ENCODE measurements around the gene KCNJ15. TPM values are rescaled to one million over a fixed set of nuclear protein-coding genes. Genes with fewer than 3 reads are reported as not detected.

KCNJ15 gene
- total RNA-seq, 1 donor from 2014 or later: 27.5 TPM

GRCh38 chr21:38254970-38255369 is 1.8 kb upstream of the KCNJ15 start:
- Histone ChIP-seq H3K27me3 (ENCODE audit: control insufficient read depth, insufficient read depth, low read length) (no peaks in the 10 kb centered on the region), H3K36me3 (ENCODE audit: control insufficient read depth, insufficient read depth, low read length) (peaks cover 3% of the 10 kb centered on the region), H3K4me3 (ENCODE audit: low read depth, low read length) (no peak overlapping the region)
- no peak for TF ChIP-seq CTCF (IDR thresholded peaks at IDR 0.05; ENCODE audit: insufficient read depth, low read length, poor library complexity, severe bottlenecking)
- DNase-seq (ENCODE audit: low read depth): no peak

- Histone ChIP-seq H3K4me3 (ENCODE audit: low read depth, low read length) (no peak overlapping the region), H3K36me3 (ENCODE audit: control insufficient read depth, insufficient read depth, low read length) (peaks cover 3% of the 10 kb centered on the region), H3K27me3 (ENCODE audit: control insufficient read depth, insufficient read depth, low read length) (no peaks in the 10 kb centered on the region)
- no peak for DNase-seq (ENCODE audit: low read depth)
- TF ChIP-seq CTCF (IDR thresholded peaks at IDR 0.05; ENCODE audit: insufficient read depth, low read length, poor library complexity, severe bottlenecking): no peak
Observed at GRCh38 chr21:38255571-38256117, 1.1 kb upstream of the KCNJ15 start.

GRCh38 chr21:38257667-38258066 is 876 bp downstream of the KCNJ15 start:
- no peak for TF ChIP-seq CTCF (IDR thresholded peaks at IDR 0.05; ENCODE audit: insufficient read depth, low read length, poor library complexity, severe bottlenecking)
- Histone ChIP-seq H3K36me3 (ENCODE audit: control insufficient read depth, insufficient read depth, low read length) (peaks cover 3% of the 10 kb centered on the region), H3K4me3 (ENCODE audit: low read depth, low read length) (peak overlapping the region; percentile 62), H3K27me3 (ENCODE audit: control insufficient read depth, insufficient read depth, low read length) (no peaks in the 10 kb centered on the region)
- no peak for DNase-seq (ENCODE audit: low read depth)

- peak overlapping the region; percentile 62 for H3K4me3 ChIP-seq (ENCODE audit: low read depth, low read length)
Observed at GRCh38 chr21:38258521-38259485, 2.0 kb downstream of the KCNJ15 start.

GRCh38 chr21:38259665-38260064 is 2.9 kb downstream of the KCNJ15 start:
- peaks cover 3% of the 10 kb centered on the region for H3K36me3 ChIP-seq (ENCODE audit: control insufficient read depth, insufficient read depth, low read length)
- H3K27me3 ChIP-seq (ENCODE audit: control insufficient read depth, insufficient read depth, low read length): no peaks in the 10 kb centered on the region
- no peak for DNase-seq (ENCODE audit: low read depth)
- TF ChIP-seq CTCF (IDR thresholded peaks at IDR 0.05; ENCODE audit: insufficient read depth, low read length, poor library complexity, severe bottlenecking): no peak
- H3K4me3 ChIP-seq (ENCODE audit: low read depth, low read length): peak overlapping the region; percentile 62

More at GRCh38 chr21:38258521-38259485, 2.0 kb downstream of the KCNJ15 start:
- Histone ChIP-seq H3K27me3 (ENCODE audit: control insufficient read depth, insufficient read depth, low read length) (no peaks in the 10 kb centered on the region), H3K36me3 (ENCODE audit: control insufficient read depth, insufficient read depth, low read length) (peaks cover 3% of the 10 kb centered on the region)
- no peak for DNase-seq (ENCODE audit: low read depth)
- no peak for TF ChIP-seq CTCF (IDR thresholded peaks at IDR 0.05; ENCODE audit: insufficient read depth, low read length, poor library complexity, severe bottlenecking)
